LNCAP (cell line): ENCODE measurements around the gene ZNF106.

Experiments
- CTCF ChIP-seq: fragments of 450-650 bp; IDR thresholded peaks from 2 replicates; pipeline ENCODE4 v1.5.1; 2017; ENCODE audit warnings: mild to moderate bottlenecking

ZNF106 gene

GRCh38 chr15:42403389-42403788 is 87.6 kb downstream of the ZNF106 start:
- TF ChIP-seq CTCF, result no peak

GRCh38 chr15:42402455-42403205 is 88.3 kb downstream of the ZNF106 start:
- no peak for TF ChIP-seq CTCF

- TF ChIP-seq CTCF, result no peak
Observed at GRCh38 chr15:42401544-42402454, 89.1 kb downstream of the ZNF106 start.

GRCh38 chr15:42395838-42396237 is 95.1 kb downstream of the ZNF106 start:
- no peak for TF ChIP-seq CTCF

GRCh38 chr15:42394106-42394505 is 96.8 kb downstream of the ZNF106 start:
- no peak for TF ChIP-seq CTCF

GRCh38 chr15:42392309-42393024 is 98.5 kb downstream of the ZNF106 start:
- TF ChIP-seq CTCF, result no peak

GRCh38 chr15:42387603-42388002 is 103.3 kb downstream of the ZNF106 start:
- TF ChIP-seq CTCF, result no peak
